HK-2 (cell line): ENCODE measurements around the gene SLC16A6.
"Not testable (repeated sequence)": the region's sequence is repeated elsewhere in the genome, so short reads cannot be mapped to it uniquely, and the experiment has no call there.

Experiments used
- DNase-seq: peaks from one replicate; pipeline ENCODE4 v3.0.0-alpha.2; 2018; ENCODE audit not compliant: unreplicated experiment

Gene SLC16A6

DNA sequence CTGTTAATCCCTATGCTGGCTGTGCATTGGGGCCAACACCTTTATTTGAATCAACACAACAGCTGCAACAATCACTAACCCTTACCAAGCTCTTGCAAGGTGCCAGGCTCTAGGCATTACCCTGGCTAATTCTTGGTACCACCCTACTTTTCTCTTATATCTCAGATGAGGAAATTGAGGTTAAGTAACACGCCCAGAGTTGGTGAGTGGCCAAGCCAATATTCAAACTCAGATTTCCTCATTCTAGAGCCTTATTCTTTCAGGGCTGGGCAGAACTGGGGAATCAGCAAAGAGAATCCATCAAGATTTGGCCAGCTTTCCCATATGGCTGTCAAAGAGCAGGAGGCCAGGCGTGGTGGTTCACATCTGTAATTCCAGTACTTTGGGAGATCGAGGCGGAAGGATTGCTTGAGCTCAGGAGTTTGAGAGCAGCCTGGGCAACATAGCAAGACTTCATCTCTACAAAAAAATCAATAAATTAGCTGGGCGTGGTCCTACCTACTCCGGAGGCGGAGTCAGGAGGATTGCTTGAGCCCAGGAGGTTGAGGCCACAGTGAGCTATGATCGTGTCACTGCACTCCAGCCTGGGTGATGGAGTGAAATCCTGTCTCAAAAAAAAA is 24.1 kb upstream of the SLC16A6 start:
- DNase-seq = no peak

DNA sequence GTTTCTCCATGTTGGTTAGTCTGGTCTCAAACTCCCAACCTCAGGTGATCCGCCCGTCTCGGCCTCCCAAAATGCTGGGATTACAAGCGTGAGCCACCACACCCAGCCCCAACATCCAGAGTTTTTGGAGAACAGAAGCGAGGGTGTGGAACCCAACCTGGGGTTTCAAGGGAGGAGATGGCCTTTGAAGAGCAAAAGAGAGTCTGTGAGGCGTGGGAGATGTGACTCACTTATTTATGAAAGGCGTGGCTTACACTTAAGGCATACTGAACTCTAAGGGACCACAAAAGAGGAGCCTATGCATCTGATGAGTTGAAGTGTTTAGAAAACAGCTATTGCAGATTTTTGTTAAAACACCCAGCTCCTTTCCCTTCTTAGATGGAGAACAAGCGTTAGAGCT is 19.2 kb upstream of the SLC16A6 start:
- no peak for DNase-seq

DNA sequence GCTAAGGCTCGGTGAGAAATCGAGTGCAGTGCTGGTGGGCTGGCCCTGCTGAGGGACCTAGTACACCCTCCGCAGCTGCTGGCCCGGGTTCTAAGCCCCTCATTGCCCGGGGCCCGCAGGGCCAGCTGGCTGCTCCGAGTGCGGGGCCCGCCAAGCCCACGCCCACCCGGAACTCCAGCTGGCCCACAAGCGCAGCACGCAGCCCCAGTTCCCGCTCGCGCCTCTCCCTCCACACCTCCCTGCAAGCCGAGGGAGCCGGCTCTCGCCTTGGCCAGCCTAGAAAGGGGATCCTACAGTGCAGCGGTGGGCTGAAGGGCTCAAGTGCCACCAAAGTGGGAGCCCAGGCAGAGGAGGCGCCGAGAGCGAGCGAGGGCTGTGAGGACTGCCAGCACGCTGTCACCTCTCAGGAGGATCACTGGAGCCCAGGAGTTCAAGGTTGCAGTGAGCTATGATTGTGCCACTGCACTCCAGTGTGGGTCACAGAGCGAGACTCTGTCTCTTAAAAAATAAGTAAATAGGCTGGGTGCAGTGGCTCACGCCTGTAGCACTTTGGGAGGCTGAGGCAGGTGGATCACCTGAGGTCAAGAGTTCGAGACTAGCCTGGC is 18.2 kb upstream of the SLC16A6 start:
- DNase-seq = not testable (repeated sequence)

DNA sequence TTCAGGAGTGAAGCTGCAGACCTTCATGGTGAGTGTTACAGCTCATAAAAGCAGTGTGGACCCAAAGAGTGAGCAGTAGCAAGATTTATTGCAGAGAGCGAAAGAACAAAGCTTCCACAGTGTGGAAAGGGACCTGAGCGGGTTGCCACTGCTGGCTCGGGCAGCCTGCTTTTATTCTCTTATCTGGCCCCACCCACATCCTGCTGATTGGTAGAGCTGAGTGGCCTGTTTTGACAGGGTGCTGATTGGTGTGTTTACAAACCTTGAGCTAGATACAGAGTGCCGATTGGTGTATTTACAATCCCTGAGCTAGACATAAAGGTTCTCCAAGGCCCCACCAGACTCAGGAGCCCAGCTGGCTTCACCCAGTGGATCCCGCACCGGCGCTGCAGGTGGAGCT is 17.6 kb upstream of the SLC16A6 start:
- not testable (repeated sequence) for DNase-seq

DNA sequence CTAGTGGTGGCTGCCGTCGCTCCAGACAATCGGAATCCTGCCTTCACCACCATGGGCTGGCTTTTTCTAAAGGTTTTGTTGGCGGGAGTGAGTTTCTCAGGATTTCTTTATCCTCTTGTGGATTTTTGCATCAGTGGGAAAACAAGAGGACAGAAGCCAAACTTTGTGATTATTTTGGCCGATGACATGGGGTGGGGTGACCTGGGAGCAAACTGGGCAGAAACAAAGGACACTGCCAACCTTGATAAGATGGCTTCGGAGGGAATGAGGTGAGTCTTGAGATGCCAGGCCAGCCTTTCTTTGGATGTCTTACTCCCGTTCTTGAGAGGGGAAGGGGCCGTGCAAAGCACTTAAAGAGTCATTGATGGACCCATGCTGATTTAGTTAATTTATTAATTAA is 16.5 kb upstream of the SLC16A6 start:
- no peak for DNase-seq

DNA sequence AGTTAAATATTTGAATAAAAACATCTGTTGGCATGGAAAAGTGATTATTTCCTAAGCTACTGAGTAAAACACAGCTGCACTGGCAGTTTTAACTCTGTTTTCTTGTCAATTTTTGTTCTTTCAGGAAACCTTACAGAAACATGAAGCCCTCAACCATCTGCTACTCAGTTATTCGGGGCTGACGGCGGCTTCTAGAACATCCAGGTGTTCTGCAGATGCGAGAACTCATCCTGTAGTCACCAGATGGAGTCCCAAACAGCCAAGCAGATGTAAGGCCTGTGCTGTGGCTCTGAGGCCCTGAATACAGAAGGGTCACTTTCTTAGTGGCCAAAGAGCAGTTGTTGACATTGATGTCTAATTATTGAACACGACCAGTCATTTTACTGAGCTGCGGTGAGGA is 15.9 kb upstream of the SLC16A6 start:
- no peak for DNase-seq

DNA sequence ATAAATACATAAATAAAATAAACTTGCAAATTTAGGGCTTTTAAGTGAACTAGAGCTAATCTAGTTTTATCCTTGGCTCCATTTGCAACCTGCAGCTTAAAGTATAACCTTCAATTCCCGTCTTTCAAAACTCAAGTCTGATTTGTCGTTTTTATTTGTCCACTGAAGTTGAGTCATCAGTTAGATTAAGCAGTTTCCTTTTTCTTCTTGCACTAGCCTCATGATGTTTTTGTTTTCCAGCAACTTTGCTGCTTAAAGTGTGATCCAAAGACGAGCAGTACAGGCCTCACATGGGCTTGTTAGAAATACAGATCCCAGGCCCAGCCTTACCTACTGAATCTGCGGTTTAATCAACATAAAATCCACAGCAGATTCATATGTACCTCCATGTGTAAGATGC is 14.2 kb upstream of the SLC16A6 start:
- DNase-seq = no peak

DNA sequence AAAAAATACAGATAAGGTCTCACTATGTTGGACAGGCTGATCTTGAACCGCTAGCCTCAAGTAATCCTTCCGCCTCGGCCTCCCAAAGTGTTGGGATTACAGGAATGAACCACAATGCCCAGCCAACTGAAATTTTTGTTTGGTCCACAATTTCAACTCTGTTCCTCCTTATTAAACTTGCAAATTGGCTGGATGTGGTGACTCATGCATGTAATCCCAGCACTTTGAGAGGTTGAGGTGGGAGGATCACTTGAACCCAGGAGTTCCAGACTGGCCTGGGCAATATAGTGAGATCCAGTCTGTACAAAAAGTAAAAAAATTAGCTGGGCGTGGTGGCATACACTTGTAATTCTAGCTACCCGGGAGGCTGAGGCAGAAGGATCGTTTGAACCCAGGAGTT is 13.8 kb upstream of the SLC16A6 start:
- no peak for DNase-seq

DNA sequence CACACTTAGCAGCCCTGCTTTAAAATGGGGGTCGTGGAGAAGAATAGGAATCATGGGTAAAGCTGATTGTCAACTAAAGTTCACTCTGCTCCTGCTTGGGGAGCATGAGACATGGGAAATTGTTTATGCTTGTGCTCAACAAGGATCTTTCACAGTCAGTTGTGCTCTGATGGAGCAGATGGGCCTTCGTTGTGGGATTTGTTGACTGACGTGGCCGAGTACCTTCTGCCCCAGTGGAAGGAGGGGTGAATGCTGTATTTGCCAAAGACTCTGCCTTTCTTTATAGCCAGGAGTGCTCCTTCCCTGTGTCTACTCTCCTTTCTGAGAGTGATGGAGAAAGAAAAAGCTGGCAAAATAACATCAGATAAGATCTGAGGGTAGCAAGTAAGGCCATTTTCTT is 11.7 kb upstream of the SLC16A6 start:
- DNase-seq = no peak

DNA sequence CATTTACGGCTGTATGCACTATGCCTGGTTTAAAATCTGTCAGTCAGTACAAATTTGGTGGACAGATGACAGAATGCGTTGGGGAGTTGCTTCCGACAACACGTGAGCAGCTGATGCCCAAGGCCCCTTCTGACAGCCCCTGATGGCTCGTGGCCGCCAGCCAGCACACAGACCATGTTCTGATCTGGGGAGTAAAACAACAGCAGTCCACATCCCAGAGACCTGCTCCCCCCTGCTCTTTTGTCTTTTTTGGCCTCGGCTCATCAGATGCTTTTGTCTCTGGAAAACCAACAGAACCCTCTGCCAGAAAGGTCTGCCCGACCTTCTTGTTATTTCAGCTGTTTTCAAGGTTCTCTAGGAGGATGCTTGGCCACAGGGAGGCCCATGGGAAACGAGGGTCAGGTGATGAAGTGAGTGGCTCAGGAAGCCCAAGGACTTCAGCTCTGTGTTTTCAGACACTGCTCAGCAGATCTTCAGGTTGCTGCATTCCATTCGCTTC is 11.2 kb upstream of the SLC16A6 start:
- DNase-seq = no peak

DNA sequence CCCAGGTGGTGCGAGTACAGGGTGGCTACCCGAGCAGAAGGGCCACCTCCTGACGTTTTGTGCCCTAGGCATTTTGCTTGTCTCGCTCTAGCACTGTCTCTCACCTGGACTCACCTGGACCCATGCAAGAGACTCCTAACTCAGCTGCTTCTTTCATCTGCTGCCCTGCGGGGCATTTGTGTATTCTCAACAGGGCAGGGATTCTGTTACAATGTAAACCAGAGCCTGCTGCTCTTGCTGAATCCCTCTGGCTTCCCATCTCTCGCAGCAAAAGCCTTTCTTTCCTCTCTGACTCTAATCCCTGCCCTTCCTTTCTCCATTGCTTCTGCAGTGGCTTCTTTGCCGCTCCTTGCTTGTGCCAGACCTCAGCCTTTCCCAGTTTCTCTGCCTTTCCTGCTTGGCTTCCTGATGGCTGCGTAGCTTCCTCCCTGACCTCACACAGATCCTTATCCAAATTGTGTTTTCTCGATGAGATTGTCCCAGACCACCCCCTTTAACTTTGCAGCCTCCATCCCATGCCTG is 10.6 kb upstream of the SLC16A6 start:
- no peak for DNase-seq

DNA sequence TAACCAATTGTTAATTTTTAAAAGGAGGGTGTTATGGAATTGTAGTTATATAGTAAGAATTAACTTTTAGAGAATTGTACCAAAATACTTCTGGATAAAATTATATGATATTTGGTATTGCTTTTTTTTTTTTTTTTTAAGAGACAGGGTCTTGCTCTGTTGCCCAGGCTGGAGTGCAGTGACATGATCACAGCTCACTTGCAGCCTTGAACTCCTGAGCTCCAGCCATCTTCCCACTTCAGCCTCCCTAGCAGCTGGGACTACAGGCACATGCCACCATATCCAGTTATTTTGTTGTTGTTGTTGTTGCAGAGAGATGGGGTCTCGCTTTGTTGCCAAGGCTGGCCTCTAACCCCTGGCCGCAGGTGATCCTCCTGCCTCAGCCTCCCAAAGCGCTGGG is 8.9 kb upstream of the SLC16A6 start:
- DNase-seq = no peak

DNA sequence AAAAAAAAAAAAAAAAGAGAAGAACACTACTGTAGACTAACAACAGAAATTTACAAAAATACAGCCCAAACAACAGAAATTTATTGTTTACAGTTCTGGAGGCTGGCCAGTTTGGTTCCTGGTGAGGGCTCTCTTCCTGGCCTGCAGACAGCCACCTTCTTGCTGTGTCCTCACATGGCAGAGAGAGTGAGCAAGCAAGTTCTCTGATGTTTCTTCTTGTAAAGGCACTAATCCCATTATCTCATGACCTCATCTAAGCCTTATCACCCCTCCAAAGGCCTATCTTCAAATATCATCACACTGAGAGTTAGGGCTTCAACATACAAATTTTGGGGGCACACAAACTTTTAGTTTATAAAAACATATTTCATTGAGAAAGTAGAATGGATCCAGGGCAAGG is 7.7 kb upstream of the SLC16A6 start:
- DNase-seq = no peak

DNA sequence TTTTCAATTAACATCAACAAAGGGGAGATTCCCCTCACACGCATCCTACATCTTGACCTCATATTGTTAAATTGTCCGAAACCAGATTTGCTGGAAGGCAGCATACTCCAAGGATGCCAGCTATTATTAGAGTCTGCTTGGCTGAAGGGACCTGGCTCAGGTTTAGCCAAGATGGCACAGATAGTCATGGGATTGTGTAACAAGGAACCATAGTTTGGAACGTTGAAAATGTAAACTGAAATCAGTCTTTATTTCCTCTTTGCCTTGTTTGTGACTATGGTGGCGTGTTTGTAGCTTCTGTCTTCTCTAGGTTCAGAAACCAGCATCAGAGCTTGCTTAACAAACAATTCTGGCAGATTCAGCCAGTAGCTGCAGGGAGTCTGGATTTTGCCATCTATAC is 6.3 kb upstream of the SLC16A6 start:
- DNase-seq = no peak

DNA sequence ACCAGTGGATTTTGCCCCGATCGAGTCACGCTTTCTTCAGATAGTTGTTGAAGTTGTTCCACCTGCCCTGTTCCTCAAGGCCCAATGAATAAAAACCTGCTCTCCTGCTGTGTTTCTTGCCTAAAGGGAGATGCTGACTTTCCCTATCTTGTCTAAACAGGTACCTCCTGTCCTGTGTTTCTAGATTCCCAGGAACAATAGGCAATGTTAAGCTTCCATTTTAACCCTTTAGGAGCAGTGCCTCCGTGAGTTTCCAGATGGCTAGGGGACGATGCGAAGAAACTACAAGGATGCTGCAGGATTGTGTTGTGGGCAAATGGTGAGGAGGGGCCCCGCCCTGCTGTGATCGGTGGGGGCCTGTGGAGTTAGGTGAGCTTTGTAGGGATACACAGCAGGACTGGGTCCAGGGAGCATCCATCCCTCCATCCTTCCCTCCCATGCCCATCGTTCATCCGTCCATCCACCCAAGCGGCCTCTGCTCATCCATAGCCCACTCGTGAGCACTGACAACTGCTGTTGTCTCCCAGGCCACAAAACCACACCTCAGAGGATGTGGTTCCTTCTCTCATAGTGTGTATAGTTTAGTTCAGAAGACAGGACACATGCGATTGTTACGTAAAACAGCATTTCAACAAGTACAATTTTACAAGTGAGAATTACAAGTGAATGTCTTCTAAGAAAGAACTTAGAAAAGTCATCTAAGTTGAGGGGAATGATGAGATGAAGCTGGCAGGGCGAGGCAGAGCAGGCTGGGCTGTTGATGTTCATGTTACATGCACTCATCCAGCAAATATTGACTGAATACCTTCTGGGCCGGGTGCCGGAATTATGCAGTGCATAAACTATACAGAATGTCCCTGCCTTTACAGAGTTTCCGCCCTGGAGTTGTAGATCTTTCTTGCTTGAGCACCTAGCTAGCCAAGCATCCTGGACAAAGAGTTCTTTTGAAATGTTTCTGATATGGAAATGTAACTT is 5.6 kb upstream of the SLC16A6 start:
- no peak for DNase-seq

DNA sequence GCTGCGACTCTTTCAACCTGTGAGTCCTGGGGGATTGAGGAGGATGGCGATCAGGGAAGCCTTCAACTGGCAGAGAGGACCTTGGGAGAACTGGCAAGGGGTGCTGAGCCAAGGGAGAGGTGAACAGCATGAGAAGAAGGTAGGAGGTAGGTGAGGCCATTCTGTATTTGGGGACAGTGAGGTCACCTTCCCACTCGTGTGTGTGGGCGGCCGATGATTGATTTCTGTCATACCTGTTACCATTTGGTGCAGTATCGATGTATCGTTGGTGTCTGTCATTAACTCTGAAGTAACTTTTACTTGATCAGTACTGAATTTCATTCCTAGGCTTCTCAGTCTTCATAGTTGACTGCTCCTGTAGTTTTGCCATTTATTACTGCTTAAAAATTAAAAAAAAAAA is 4.2 kb upstream of the SLC16A6 start:
- no peak for DNase-seq

DNA sequence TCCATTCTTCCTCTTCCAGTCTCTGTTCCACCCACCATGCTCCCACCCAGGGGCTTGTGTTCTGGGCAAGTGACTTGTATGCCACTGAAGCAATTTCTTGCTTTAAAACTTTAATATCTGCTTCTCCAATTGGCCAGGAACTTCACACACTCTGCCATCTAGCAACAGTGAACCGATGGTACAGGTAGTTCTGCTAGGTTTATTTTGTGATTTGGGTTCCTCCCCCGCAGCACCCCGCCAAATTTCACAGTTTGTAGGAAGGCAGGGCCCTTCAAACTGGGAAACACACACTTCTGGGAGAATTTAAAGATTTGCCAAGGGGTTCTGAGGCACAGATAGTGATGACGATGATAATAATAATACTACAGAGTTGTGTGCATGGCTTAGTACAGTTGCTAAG is 3.7 kb upstream of the SLC16A6 start:
- no peak for DNase-seq

DNA sequence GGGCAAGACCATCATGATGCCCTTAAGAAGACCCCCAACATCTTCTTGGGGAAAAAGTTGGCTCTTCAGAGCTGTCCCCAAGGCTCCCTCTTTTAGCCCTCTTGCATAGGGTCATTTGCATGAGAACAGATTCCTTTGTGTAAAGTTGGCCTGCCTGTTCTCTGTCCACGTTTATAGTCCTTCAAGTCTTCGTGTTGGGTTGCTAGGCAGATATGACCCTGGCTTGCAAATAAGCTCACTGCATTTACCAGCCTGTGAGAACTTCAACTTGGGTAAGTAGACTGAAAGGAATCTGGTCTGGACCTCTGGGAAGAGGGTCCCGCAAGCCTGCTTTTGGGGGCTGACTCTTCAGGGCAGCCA is 3.2 kb upstream of the SLC16A6 start:
- DNase-seq = no peak

DNA sequence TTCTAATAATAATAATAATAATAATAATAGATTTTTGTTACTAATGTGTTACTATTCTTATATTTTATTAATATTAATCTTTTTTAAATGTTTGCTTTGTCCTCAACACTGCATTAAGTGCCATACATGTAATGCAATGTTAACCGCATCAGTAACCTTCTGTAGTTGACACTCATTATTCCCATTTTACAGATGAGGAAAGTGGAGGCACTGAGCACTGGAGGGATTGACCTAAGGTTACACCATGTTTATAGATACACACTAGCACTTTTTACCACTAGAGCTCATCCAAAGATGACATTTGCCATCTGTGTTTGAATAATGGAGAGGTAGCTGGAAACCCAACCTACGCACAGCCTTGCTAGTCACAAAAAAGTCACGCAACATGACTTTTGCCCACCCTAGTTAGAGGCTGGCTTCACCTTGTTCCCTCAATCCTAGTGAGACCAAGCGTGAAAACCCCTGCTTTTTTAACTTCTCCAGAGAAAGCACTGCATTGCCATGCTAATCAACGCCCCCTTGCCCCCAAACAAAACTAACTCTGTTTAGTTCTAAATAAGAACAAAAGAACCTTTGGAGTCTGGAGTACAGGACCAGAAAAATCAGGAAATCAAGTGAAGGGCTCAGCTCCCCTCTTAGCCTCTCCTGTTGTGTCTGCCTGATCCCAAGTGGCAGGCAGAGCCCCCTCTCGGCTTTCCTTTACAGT is 2.7 kb upstream of the SLC16A6 start:
- DNase-seq = no peak

DNA sequence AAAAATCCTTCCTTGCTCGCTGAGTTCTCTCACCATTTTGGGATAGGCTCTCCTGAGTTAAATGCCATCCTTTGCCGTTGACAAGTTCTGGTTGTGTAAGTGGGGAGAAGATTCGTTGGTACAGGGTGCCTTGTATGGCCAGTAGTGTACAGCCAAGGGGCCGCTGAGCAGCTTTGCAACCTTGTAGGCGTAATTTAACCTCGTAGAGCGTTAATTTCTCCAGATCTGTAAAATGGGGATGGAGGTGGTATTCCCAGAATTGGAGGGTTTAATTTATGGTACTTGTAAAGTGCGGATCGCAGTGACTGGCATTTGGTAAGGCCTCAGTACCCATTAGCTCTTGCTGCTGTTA is 1.7 kb upstream of the SLC16A6 start:
- no peak for DNase-seq

DNA sequence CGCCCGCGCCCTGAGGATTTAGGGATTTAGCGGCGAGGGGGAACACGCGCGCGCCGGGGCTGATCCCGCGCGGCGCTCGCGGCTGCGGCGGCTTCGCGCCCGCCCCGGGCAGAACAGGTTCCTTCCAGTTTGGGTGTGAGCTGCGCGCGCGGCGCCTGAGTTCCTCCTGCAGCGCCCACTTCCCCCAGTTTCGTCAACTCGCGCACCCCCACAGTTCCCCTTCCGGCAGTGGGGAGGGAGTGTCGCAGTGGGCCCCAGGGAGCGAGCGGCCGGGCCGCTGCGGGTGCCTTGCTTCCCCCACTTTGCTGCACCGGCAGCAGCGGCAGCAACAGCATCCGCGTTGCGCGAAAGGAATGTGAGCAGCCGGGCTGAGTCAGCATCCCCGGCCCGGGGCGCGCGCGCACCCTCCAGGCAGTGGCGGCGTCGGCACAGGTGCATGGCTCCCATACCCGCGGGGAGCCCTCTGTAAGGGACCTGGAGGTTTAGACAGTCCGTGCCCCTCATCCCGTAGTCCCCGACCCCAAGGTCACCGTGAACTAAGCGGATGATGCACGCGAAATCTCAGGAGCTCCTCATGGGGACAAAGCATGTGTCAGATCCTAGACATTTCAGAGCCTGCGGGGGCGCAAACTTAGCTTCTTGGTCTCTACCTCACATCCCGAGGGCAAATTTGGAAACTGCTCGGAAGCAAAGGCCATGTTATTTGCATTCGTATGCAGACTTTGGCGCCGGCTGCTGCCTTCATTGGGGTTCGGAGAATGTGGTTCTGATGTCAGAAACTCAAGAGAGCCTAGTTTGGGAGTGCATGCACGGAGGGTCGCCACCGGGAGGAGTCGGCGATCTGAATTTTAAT is 1.1 kb upstream of the SLC16A6 start:
- peak; percentile 83 for DNase-seq
